Trophoblast cell (in vitro differentiated cells and primary cell): ENCODE results near the gene IL10RA.

ENCODE experiments used
- DNase-seq, 2 donors: peaks; one replicate each; pipeline ENCODE4 v3.0.0-alpha.2; 2016
- H2AFZ ChIP-seq: 2 replicates; pipeline ENCODE4 v1.6.1; 2013; ENCODE audit warnings: low read length, moderate library complexity, mild to moderate bottlenecking; ENCODE audit not compliant: insufficient read depth, poor library complexity
- H2AK5ac ChIP-seq: 2 replicates; pipeline ENCODE4 v1.6.1; 2013; ENCODE audit warnings: mild to moderate bottlenecking, low read length
- H2BK120ac ChIP-seq: 2 replicates; pipeline ENCODE4 v1.6.1; 2013; ENCODE audit warnings: low read length, mild to moderate bottlenecking, moderate library complexity; ENCODE audit not compliant: insufficient read depth, poor library complexity
- H2BK12ac ChIP-seq: 2 replicates; pipeline ENCODE4 v1.6.1; 2013; ENCODE audit warnings: mild to moderate bottlenecking, low read length, moderate library complexity
- H2BK5ac ChIP-seq: 2 replicates; pipeline ENCODE4 v1.6.1; 2013; ENCODE audit warnings: low read length, low read depth, moderate library complexity, mild to moderate bottlenecking; ENCODE audit not compliant: poor library complexity
- H3K14ac ChIP-seq: 2 replicates; pipeline ENCODE4 v1.6.1; 2013; ENCODE audit warnings: mild to moderate bottlenecking, low read length
- H3K18ac ChIP-seq: 2 replicates; pipeline ENCODE4 v1.6.1; 2013; ENCODE audit warnings: mild to moderate bottlenecking, low read length
- H3K23ac ChIP-seq: 2 replicates; pipeline ENCODE4 v1.6.1; 2013; ENCODE audit warnings: low read length
- H3K27ac ChIP-seq: 2 replicates; pipeline ENCODE4 v1.5.1; 2013; ENCODE audit warnings: low read depth, mild to moderate bottlenecking, inconsistent platforms, low read length, moderate library complexity
- H3K27me3 ChIP-seq: 2 replicates; pipeline ENCODE4 v1.6.1; 2013; ENCODE audit warnings: inconsistent platforms, mild to moderate bottlenecking, low read length, moderate library complexity; ENCODE audit not compliant: insufficient read depth
- H3K36me3 ChIP-seq, 2 experiments: 1 replicate in 1 of 2; 2 replicates in 1 of 2; pipeline ENCODE4 v1.6.1; 2013; ENCODE audit warnings: low read length in 2 of 2, mild to moderate bottlenecking in 2 of 2, moderate library complexity in 1 of 2; ENCODE audit not compliant: insufficient read depth in 2 of 2, control insufficient read depth in 1 of 2
- H3K4ac ChIP-seq: 2 replicates; pipeline ENCODE4 v1.6.1; 2013; ENCODE audit warnings: low read depth, mild to moderate bottlenecking, low read length, moderate library complexity
- H3K4me1 ChIP-seq, 2 experiments: 1 replicate in 1 of 2; 2 replicates in 1 of 2; pipeline ENCODE4 v1.6.1; 2013; ENCODE audit warnings: low read length in 2 of 2, mild to moderate bottlenecking in 2 of 2, moderate library complexity in 1 of 2; ENCODE audit not compliant: insufficient read depth in 2 of 2, control insufficient read depth in 1 of 2
- H3K4me2 ChIP-seq: 2 replicates; pipeline ENCODE4 v1.6.1; 2013; ENCODE audit warnings: inconsistent platforms, mild to moderate bottlenecking, low read length, moderate library complexity
- H3K4me3 ChIP-seq: 2 replicates; pipeline ENCODE4 v1.5.1; 2013; ENCODE audit warnings: mild to moderate bottlenecking, low read depth, low read length, inconsistent platforms
- H3K79me1 ChIP-seq: one replicate; pipeline ENCODE4 v1.6.1; 2013; ENCODE audit warnings: low read length
- H3K79me2 ChIP-seq: 2 replicates; pipeline ENCODE4 v1.6.1; 2013; ENCODE audit warnings: low read length, mild to moderate bottlenecking; ENCODE audit not compliant: control insufficient read depth, insufficient read depth, poor library complexity
- H3K9ac ChIP-seq: 2 replicates; pipeline ENCODE4 v1.6.1; 2013; ENCODE audit warnings: mild to moderate bottlenecking, low read length
- H3K9me3 ChIP-seq: 2 replicates; pipeline ENCODE4 v1.6.1; 2013; ENCODE audit warnings: low read depth, mild to moderate bottlenecking, control low read depth, inconsistent platforms, low read length; ENCODE audit not compliant: insufficient read depth
- H4K12ac ChIP-seq: 2 replicates; pipeline ENCODE4 v1.6.1; 2013; ENCODE audit warnings: low read depth, mild to moderate bottlenecking, low read length, moderate library complexity
- H4K8ac ChIP-seq: 2 replicates; pipeline ENCODE4 v1.6.1; 2013; ENCODE audit warnings: low read depth, mild to moderate bottlenecking, low read length, moderate library complexity
- H4K91ac ChIP-seq: one replicate; pipeline ENCODE4 v1.6.1; 2013; ENCODE audit warnings: low read depth, mild to moderate bottlenecking, low read length, moderate library complexity
- WGBS: extraction: QIAGEN DNeasy Blood & Tissue Kit; methylation state at CpG from one replicate; pipeline ENCODE4 v1.1.7; 2013; ENCODE audit warnings: missing lambda C conversion rate; ENCODE audit not compliant: insufficient read length, insufficient coverage; ENCODE audit errors: extremely low coverage; 5-methylcytosine and 5-hydroxymethylcytosine counted together

The IL10RA gene

DNA sequence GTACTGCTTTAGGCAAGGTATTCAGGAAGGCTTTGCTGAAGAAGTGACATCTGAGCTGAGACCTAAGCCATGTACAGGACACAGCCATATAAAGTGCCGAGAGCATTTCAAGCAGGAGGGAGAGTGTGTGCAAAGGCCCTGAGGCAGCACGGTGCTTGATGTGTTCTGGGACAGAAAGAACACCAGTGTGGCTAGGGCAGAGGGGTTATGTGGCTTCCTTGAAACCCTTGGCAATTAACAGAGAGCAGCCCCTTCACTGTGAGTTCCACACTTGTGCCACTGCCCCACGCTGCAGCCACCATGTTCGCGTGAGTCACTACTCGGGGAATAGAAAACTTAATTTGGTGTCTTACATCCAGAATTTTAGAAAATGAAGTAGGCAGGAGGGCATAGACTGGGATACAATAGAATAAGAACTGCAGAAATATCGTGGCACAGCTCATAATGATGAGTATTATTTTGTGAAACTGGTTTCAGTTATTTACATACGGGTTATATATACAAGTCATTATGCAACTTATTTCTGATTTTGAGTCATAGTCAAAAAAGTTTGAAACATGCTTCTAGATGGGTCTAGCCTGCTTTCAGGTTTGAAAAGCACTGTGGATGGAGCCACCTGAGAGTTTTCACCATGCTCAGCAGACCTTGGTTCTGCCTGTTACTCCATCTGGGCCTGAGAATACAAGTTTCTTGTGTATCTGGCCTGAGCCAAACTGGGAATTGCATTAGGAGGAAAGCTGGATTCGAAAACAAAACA, 11.8 kb downstream of the IL10RA start:
- no peak overlapping the region for H3K23ac ChIP-seq
- no peak overlapping the region for H3K4me2 ChIP-seq
- H3K27ac ChIP-seq: no peak overlapping the region
- H2AK5ac ChIP-seq: no peak overlapping the region
- no peaks in the 10 kb centered on the region for H3K27me3 ChIP-seq
- no peak overlapping the region for H3K14ac ChIP-seq
- H4K91ac ChIP-seq: no peak overlapping the region
- no peaks in the 10 kb centered on the region for H3K79me2 ChIP-seq
- no peak overlapping the region for H4K8ac ChIP-seq
- H3K4me1 ChIP-seq: peaks cover 3 to 4% of the 10 kb centered on the region in 2 experiments
- H2AFZ ChIP-seq: no peak overlapping the region
- no peak overlapping the region for H3K4me3 ChIP-seq
- H3K79me1 ChIP-seq: no peaks in the 10 kb centered on the region
- no peak for DNase-seq
- peaks cover 3% of the 10 kb centered on the region for H3K9me3 ChIP-seq
- no peak overlapping the region for H2BK5ac ChIP-seq
- no peak overlapping the region for H3K9ac ChIP-seq
- H3K36me3 ChIP-seq: no peaks in the 10 kb centered on the region
- no CpG with 5 or more reads among the region's 9 CpGs for WGBS
- no peak overlapping the region for H3K4ac ChIP-seq
- no peak overlapping the region for H2BK120ac ChIP-seq
- no peak overlapping the region for H3K18ac ChIP-seq
- no peak overlapping the region for H4K12ac ChIP-seq
- H2BK12ac ChIP-seq: no peak overlapping the region

DNA sequence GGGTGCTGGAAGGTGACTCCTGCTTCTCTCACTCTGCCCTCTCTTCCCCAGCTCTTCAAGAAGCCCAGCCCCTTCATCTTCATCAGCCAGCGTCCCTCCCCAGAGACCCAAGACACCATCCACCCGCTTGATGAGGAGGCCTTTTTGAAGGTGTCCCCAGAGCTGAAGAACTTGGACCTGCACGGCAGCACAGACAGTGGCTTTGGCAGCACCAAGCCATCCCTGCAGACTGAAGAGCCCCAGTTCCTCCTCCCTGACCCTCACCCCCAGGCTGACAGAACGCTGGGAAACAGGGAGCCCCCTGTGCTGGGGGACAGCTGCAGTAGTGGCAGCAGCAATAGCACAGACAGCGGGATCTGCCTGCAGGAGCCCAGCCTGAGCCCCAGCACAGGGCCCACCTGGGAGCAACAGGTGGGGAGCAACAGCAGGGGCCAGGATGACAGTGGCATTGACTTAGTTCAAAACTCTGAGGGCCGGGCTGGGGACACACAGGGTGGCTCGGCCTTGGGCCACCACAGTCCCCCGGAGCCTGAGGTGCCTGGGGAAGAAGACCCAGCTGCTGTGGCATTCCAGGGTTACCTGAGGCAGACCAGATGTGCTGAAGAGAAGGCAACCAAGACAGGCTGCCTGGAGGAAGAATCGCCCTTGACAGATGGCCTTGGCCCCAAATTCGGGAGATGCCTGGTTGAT, 12.6 kb downstream of the IL10RA start:
- no CpG with 5 or more reads among the region's 10 CpGs for WGBS

DNA sequence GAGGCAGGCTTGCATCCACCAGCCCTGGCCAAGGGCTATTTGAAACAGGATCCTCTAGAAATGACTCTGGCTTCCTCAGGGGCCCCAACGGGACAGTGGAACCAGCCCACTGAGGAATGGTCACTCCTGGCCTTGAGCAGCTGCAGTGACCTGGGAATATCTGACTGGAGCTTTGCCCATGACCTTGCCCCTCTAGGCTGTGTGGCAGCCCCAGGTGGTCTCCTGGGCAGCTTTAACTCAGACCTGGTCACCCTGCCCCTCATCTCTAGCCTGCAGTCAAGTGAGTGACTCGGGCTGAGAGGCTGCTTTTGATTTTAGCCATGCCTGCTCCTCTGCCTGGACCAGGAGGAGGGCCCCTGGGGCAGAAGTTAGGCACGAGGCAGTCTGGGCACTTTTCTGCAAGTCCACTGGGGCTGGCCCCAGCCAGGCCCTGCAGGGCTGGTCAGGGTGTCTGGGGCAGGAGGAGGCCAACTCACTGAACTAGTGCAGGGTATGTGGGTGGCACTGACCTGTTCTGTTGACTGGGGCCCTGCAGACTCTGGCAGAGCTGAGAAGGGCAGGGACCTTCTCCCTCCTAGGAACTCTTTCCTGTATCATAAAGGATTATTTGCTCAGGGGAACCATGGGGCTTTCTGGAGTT, 13.3 kb downstream of the IL10RA start:
- no peak overlapping the region for H4K91ac ChIP-seq
- no CpG with 5 or more reads among the region's 3 CpGs for WGBS
- H3K4me3 ChIP-seq: no peak overlapping the region
- H3K4ac ChIP-seq: no peak overlapping the region
- H3K79me2 ChIP-seq: no peaks in the 10 kb centered on the region
- H2AFZ ChIP-seq: no peak overlapping the region
- no peak overlapping the region for H3K14ac ChIP-seq
- no peak overlapping the region for H2BK12ac ChIP-seq
- no peaks in the 10 kb centered on the region for H3K36me3 ChIP-seq
- H3K9me3 ChIP-seq: peaks cover 3% of the 10 kb centered on the region
- no peak for DNase-seq
- H3K79me1 ChIP-seq: no peaks in the 10 kb centered on the region
- H2BK5ac ChIP-seq: no peak overlapping the region
- no peak overlapping the region for H3K18ac ChIP-seq
- H3K4me1 ChIP-seq: peaks cover 4% of the 10 kb centered on the region in 2 experiments
- H3K27ac ChIP-seq: no peak overlapping the region
- no peak overlapping the region for H2BK120ac ChIP-seq
- no peak overlapping the region for H4K12ac ChIP-seq
- H3K4me2 ChIP-seq: no peak overlapping the region
- no peak overlapping the region for H3K9ac ChIP-seq
- no peak overlapping the region for H2AK5ac ChIP-seq
- no peak overlapping the region for H4K8ac ChIP-seq
- no peak overlapping the region for H3K23ac ChIP-seq
- no peaks in the 10 kb centered on the region for H3K27me3 ChIP-seq

More for the DNA sequence above, 12.6 kb downstream of the IL10RA start:
- H4K12ac ChIP-seq: no peak overlapping the region
- no peak overlapping the region for H3K9ac ChIP-seq
- no peak for DNase-seq
- no peaks in the 10 kb centered on the region for H3K79me1 ChIP-seq
- no peak overlapping the region for H2AFZ ChIP-seq
- no peak overlapping the region for H3K14ac ChIP-seq
- H3K36me3 ChIP-seq: no peaks in the 10 kb centered on the region
- H3K4ac ChIP-seq: no peak overlapping the region
- no peaks in the 10 kb centered on the region for H3K27me3 ChIP-seq
- no peak overlapping the region for H2BK120ac ChIP-seq
- peaks cover 3% of the 10 kb centered on the region for H3K9me3 ChIP-seq
- H3K27ac ChIP-seq: no peak overlapping the region
- no peak overlapping the region for H3K4me2 ChIP-seq
- H3K79me2 ChIP-seq: no peaks in the 10 kb centered on the region
- H4K91ac ChIP-seq: no peak overlapping the region
- H3K23ac ChIP-seq: no peak overlapping the region
- H3K4me3 ChIP-seq: no peak overlapping the region
- H2BK12ac ChIP-seq: no peak overlapping the region
- peaks cover 4% of the 10 kb centered on the region in 2 experiments for H3K4me1 ChIP-seq
- no peak overlapping the region for H2AK5ac ChIP-seq
- H3K18ac ChIP-seq: no peak overlapping the region
- no peak overlapping the region for H4K8ac ChIP-seq
- no peak overlapping the region for H2BK5ac ChIP-seq

DNA sequence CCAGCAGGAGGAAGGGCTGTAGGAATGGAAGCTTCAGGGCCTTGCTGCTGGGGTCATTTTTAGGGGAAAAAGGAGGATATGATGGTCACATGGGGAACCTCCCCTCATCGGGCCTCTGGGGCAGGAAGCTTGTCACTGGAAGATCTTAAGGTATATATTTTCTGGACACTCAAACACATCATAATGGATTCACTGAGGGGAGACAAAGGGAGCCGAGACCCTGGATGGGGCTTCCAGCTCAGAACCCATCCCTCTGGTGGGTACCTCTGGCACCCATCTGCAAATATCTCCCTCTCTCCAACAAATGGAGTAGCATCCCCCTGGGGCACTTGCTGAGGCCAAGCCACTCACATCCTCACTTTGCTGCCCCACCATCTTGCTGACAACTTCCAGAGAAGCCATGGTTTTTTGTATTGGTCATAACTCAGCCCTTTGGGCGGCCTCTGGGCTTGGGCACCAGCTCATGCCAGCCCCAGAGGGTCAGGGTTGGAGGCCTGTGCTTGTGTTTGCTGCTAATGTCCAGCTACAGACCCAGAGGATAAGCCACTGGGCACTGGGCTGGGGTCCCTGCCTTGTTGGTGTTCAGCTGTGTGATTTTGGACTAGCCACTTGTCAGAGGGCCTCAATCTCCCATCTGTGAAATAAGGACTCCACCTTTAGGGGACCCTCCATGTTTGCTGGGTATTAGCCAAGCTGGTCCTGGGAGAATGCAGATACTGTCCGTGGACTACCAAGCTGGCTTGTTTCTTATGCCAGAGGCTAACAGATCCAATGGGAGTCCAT, 14.1 kb downstream of the IL10RA start:
- WGBS: no CpG with 5 or more reads among the region's 4 CpGs
- Histone ChIP-seq H2BK5ac (no peak overlapping the region), H3K27ac (no peak overlapping the region), H3K14ac (no peak overlapping the region), H3K9ac (no peak overlapping the region), H3K79me1 (no peaks in the 10 kb centered on the region), H3K9me3 (peaks cover 3% of the 10 kb centered on the region), H2AK5ac (no peak overlapping the region), H2BK12ac (no peak overlapping the region), H3K4me1 (peaks cover 4% of the 10 kb centered on the region in 2 experiments), H3K27me3 (no peaks in the 10 kb centered on the region), H3K36me3 (no peaks in the 10 kb centered on the region), H3K4me2 (no peak overlapping the region), H3K23ac (no peak overlapping the region), H3K18ac (no peak overlapping the region), H2BK120ac (no peak overlapping the region), H4K8ac (no peak overlapping the region), H3K79me2 (no peaks in the 10 kb centered on the region), H4K12ac (no peak overlapping the region), H3K4me3 (no peak overlapping the region), H3K4ac (no peak overlapping the region), H4K91ac (no peak overlapping the region), H2AFZ (no peak overlapping the region)
- DNase-seq: no peak
